ENCODE results near the gene AARSD1.
"Not testable (repeated sequence)": the region's sequence is repeated elsewhere in the genome, so short reads cannot be mapped to it uniquely, and the experiment has no call there.

Gene AARSD1

DNA sequence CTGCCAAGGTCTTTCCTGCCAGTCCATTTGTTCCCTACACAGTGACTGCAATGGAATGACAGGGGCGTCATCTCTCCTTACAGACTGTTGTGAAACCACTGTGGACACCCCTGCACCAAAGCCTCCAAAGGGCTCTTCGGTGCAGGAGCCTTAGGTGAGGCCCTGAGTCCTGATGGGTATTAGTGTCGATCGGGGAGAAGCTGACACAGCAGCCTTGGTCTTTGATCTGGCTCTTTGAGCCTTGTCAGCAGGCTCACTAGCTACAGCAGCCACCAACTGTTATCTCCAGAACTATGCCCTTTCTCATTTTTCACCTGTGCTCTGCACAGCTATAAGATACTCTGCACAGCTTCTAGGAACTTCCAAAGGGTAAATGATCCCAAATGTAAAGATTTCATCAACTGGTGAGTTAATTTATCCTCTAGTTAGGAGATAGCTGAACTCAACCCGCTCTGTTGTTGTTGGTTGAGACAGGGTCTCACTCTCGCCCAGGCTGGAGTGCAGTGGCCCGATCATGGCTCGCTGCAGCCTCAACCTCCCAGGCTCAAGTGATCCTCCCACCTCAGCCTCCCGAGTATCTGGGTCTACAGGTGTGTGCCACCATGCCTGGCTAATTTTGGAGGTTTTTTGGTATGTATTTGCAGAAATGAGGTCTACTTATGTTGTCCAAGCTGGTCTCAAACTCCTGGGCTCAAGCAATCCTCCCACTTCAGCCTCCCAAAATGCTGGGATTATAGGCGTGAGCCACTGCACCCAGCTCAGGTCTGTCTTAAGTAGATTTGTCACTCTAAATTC lies 44.0 kb downstream of the AARSD1 start:
- no peak for FAIRE-seq
- no peak for DNase-seq (ENCODE audit: low spot score)

DNA sequence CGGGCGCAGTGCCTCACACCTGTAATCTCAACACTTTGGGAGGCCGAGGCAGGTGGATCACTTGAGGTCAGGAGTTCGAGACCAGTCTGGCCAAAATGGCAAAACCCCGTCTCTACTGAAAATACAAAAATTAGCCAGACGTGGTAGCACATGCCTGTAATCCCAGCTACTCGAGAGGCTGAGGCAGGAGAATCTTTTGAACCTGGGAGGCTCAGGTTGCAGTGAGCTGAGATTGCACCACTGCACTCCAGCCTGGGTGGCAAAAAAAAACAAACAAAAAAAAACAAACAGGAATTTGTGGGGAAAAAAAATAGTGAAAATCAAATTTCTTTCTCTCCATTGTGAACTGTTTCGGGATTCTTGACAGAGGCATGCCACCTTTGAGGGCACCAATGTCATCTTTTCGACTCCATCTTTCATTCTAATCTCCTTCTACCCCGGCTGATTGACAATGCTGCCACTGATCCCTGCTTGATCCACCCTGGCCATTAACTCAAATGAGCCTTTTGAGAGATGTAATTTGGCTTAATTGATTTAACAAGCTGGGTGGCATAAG lies 44.7 kb downstream of the AARSD1 start:
- DNase-seq (ENCODE audit: low spot score); FAIRE-seq: not testable (repeated sequence)

DNA sequence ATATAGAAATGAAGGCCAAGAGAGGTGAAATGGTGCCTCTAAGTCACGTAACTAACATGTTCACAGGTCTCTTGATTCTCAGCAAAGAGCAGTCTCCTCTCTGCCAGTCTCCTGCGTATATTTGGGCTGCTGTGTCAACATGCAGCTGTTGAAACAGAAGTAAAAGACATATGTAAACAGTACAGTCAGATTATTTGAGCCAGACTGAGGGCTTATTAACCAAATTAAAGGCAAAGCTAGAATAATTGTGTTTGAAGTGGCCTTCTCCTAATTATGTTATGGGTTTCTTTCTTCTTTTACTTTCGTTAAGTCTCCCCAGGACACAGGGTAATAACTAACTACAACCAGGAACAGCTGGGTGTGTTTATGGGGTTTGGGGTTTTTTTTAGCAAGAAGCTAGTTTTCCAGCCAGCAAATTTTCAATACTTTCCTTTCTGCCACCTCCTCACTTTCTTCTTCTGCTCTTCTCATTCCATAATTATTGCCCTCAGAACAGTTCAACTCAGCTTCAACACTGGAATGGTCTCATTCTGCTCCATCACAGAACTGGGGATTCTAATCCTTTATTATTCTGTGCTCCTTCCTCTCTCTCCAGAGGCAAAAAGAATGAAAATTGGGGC lies 45.2 kb downstream of the AARSD1 start:
- FAIRE-seq (no peak), DNase-seq (ENCODE audit: low spot score) (no peak)

DNA sequence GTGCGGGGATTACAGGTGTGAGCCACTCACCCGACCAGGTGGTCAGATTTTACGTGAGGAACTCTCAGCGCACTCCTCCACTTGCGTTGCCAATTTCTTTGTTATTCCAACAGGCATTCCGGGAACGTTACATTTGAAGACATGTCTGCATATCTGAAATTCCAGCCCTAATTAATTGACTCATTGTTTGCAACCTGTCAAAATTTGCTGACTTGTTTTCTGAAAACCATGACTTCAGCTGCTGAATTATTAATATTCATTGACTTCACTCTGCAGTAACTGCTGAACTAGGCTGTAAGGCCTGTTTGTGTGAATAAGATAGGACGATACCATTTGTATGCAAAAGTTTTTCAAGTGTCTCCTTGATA lies 47.0 kb downstream of the AARSD1 start:
- DNase-seq (ENCODE audit: low spot score) (no peak), FAIRE-seq (no peak)

DNA sequence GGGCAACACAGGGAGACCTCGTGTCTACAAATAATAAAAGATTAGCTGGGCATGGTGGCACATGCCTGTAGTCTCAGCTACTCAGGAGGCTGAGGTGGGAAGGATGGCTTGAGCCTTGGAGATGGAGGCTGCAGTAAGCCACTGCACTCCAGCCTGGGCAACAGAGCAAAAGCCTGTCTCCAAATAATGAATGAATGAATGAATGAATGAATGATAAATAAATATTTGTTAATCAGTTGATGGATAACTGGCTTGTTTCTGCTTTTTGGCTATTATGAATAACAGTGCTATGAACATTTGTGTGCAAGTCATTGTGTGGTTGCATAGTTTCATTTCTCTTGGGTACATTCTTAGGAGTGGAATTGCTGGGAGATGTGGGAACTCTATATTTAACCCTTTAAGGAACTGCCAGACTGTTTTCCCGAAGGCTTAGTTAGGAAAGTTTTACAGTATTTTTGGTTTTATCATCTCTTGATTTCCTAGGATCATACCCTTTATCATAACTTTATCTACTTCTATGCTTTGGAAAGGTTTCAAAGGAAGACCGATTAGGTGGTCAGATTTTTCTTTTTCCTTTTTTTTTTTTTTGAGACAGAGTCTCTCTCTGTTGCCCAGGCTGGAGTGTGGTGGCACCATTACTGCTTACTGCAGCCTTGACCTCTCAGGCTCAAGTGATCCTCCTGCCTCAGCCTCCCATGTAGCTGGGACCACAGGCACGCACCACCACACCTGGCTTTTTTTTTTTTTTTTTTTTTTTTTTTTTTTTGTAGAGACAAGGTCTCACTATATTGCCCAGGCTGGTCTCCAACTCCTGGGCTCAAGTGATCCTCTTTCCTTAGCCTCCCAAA lies 47.6 kb downstream of the AARSD1 start:
- not testable (repeated sequence) for FAIRE-seq; DNase-seq (ENCODE audit: low spot score)

DNA sequence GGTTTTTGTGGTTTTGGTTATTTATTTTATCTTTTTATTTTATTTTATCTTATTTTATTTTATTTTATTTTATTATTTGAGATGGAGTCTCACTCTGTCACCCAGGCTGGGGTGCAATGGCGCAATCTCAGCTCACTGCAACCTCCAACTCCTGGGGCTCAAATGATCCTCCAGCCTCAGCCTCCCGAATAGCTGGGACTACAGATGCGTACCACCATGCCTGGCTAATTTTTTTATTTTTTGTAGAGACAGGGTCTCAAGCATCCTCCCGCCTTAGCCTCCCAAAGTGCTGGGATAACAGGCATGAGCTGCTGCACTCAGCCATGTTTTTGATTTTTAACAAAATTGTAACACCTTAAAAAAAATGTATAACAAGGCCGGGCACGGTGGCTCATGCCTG lies 49.0 kb downstream of the AARSD1 start:
- FAIRE-seq: not testable (repeated sequence)

GRCh38 chr17:42913981-42914617 lies 50.2 kb downstream of the AARSD1 start:
- no peak for FAIRE-seq
- no peak for DNase-seq (ENCODE audit: low spot score)

More for the DNA sequence above, 49.0 kb downstream of the AARSD1 start:
- DNase-seq (ENCODE audit: low spot score): not testable (repeated sequence)

- FAIRE-seq (no peak), DNase-seq (ENCODE audit: low spot score) (no peak)
Measured at GRCh38 chr17:42913522-42913921, 50.7 kb downstream of the AARSD1 start.

GRCh38 chr17:42908872-42909700 lies 55.2 kb downstream of the AARSD1 start:
- DNase-seq (ENCODE audit: low spot score) (no peak), FAIRE-seq (no peak)

DNA sequence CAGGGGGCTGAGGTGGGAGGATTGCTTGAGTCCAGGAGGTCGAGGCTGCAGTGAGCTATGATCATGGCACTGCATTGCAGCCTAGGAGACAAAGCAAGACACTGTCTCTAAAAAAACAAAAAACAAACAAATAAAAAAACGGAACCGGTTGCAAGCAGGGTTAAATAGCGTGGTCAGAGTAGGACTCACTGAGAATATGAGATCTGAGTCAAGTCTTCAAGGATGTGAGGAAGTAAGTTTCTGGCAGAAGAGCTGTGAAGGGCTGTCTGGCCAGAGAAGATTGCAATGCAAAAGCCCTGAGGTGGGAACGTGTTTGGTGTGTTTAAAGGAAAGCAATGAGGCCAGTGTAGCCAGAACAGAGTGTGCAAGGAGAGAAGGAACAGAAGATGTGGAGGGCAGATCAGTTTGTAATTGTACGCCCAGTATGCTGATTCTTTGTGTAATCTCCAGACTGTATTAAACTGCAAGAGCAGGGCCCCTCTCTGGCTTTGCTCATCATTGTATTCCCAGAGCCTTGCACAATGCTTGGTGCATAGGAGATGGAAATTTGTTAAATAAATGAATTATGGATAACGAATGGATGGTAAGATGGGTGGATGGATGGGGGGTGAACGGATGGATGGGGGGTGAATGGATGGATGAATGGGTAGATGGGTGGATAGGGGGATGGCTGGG lies 57.3 kb downstream of the AARSD1 start:
- no peak for FAIRE-seq
- no peak for DNase-seq (ENCODE audit: low spot score)

DNA sequence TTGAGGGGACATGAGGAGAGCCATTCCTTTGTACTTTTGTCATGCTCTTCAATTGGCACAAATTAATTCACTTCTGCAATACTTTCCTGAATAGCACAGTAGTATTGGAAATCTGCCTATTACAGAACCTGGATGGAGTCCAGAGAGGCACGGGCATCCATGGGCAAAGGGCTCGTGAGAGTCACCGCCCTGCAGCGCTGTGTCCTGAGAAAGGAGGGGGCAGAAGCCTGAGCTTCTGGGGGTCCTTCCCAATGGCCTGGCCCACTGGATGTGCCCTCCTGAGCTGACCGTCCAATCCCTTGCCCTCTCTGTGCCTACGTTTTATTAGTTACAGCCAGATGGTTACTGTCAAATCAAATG lies 60.2 kb downstream of the AARSD1 start:
- FAIRE-seq (no peak), DNase-seq (ENCODE audit: low spot score) (no peak)

DNA sequence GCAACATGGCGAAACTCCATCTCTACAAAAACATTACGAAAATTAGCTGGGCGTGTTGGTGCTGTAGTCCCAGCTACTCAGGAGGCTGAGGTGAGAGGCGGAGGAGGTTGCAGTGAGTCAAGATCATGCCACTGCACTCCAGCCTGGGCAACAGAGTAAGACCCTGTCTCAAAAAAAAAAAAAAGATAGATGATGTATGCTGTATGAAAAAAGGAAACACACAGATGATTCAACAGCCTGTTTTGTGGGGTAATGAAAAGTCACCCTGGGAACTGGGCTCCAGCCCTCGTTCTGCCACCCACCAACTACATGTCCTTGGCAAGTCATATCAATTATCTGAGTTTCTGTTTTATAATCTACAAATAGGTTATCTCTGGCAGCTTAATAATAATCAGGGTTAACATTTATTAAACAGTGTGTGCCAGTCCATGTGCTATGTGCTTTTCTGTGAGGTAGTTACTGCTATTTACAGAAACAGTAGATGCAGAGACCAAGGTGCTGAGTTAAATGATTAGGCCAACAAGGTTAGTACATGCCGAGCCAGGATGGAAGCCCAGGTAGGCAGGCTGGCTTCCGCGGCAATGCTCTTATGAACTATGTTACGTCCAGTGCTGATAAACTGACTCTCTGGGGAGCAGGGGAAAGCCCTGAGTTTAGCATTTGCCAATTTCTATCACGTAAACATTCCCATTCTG lies 62.6 kb downstream of the AARSD1 start:
- FAIRE-seq (no peak), DNase-seq (ENCODE audit: low spot score) (no peak)
